NCI-H1048 (cell line): Measurements from ENCODE around the gene KDM2B.

Source experiments
- DNase-seq: peaks from one replicate; lab custom pipeline; 2025; lab: John Stamatoyannopoulos, UW

The KDM2B gene

GRCh38 chr12:121430833-121431415 lies 149.9 kb downstream of the KDM2B start:
- DNase-seq, result no peak

GRCh38 chr12:121428883-121429282 lies 151.9 kb downstream of the KDM2B start:
- no peak for DNase-seq

GRCh38 chr12:121427556-121428050 lies 153.2 kb downstream of the KDM2B start:
- no peak for DNase-seq

- DNase-seq, result no peak
These were observed 156.2 kb downstream of the KDM2B start for GRCh38 chr12:121424624-121424975.

- no peak for DNase-seq
These were observed 156.9 kb downstream of the KDM2B start for GRCh38 chr12:121423682-121424623.

DNA sequence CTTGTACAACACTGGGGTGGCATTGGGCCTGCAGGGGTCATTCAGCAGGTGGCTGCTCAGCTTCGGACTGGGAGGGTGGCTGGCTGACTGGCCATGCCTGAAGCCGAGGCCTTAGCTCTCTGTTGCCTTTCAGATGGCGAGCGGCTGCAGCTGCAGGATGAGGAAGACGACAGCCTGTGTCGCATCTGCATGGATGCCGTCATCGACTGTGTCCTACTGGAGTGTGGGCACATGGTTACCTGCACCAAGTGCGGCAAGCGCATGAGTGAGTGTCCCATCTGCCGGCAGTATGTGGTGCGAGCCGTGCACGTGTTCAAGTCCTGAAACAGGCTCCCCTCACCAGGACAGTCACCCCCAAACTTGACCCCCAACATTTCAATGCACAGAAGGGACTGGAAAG lies 157.6 kb downstream of the KDM2B start:
- DNase-seq, result no peak

DNA sequence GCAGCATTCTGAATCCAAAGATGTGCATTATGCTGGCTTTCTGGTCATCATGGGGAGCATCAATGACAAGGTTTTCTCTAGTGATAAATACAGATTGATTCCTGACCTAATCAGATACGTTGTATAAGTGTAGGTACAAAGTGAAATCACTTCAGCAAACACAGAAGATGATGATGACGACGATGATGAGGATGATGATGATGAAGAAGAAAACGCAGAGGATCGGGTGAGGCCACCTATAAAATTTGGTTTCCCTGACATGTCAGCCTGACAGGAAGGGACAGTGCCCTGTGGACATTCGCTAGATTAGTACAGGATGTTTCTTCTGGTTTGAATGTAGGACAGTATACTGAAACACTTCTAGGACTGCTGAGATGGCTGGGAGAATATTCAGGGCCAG lies 160.7 kb downstream of the KDM2B start:
- DNase-seq, result no peak

DNA sequence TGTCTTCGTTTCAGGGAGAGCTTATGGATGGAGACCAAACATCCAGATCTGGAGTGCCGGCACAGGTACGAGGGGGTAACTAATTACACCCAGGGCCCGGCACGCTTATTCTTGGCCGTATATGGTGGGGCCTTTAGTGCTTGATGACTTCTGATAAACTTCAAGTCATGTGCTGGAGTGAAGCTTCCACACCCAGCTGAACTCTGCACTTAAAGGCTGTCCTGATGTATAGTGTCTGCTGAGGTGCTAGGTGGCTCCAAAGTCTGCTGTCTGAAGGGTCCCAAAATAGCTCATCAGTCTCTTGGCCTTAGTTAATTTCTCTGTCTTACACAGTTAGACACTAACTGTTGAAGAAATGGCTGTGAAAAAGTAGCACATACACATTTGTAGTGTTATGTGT lies 163.0 kb downstream of the KDM2B start:
- no peak for DNase-seq

DNA sequence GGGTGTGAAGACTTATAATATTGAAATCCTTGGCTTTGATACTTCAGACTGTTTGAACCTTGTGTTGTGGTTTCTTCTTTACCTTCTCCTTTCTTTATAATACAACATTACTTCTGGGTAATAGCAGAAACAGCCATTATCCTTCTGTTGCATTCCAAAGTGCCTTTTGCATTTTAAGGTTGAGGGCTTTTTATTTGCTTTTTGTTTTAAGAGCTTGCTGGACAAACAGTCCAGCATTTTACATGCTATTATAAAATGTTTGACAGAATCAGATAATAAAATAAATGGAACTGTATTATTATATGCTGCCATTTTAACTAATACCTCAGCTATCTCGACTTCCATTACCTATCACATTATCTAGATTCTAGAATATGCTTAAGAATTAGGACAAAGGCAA lies 166.9 kb downstream of the KDM2B start:
- DNase-seq, result no peak

DNA sequence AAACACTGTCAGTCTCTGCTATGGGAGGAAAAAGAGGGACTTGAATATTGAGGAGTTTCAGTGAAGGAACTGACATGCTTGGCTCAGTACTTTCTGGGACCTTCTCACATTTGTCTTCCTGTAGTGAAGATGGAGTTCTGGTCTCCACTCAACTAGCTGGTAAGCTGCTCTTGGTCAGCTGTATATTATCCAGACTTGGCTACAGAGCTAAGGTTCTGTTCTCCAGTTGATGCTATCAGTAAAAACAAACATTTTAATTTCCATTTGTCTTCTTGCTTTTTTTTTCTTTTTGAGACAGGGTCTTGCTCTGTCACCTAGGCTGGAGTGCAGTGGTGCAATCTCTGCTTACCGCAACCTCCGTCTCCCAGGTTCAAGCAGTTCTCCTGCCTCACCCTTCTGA lies 175.6 kb downstream of the KDM2B start:
- DNase-seq, result no peak

- DNase-seq, result no peak
These were observed 176.1 kb downstream of the KDM2B start for GRCh38 chr12:121404734-121405133.

DNA sequence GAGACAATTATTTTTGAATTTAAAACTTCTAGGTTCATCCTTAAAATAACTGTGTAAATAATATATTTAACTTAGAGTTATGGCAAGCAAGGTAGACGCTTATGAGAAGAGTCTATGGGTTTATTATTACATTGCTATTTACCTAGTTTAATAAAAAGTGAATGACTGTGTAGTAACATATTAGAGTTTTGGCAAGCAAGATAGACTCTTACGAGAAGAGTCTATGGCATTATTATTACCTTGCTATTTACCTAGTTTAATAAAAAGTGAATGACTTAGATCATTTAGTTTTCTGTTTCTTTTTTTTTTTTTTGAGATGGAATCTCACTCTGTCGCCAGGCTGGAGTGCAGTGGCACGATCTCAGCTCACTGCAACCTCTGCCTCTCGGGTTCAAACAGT lies 177.1 kb downstream of the KDM2B start:
- DNase-seq, result no peak

DNA sequence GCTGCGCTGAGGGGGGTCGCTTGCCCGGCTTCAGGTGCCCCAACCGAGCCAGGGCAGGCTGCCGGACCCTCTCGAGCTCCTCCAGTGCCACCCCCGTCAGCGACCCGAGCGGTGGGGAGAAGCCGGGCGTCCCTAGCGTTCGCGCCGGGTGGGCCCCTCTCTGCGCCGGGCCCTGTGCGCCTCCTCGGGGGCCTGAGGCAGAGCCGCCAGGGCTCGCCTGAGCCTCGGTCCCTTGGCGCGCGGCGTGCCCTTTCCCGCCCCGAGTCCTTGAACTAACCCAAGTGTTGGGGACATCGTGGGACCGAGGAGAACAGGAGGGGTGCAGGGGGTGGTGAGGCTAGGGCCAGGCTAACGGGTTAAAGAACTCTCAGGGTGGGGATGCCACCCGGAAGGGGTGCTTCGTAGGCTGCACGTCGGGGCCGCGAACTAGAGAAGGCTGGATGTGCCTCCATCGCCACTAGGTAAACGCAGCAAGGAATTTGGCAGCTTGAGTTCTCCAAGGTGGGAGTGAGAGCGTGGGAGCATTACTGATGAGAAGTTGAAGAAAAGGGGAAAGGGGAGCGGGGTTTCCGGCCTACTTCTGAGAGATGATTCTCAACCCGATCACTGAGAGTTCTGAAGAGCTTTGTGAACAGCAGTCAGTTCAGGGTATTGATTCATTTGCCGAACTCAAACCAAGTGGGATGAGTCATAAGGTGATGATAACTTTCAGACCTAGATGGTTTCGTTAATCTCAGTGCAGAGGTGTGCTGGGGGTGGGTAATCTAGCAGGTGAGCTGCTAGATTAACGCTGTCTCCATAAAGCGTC lies 180.3 kb downstream of the KDM2B start:
- no peak for DNase-seq

DNA sequence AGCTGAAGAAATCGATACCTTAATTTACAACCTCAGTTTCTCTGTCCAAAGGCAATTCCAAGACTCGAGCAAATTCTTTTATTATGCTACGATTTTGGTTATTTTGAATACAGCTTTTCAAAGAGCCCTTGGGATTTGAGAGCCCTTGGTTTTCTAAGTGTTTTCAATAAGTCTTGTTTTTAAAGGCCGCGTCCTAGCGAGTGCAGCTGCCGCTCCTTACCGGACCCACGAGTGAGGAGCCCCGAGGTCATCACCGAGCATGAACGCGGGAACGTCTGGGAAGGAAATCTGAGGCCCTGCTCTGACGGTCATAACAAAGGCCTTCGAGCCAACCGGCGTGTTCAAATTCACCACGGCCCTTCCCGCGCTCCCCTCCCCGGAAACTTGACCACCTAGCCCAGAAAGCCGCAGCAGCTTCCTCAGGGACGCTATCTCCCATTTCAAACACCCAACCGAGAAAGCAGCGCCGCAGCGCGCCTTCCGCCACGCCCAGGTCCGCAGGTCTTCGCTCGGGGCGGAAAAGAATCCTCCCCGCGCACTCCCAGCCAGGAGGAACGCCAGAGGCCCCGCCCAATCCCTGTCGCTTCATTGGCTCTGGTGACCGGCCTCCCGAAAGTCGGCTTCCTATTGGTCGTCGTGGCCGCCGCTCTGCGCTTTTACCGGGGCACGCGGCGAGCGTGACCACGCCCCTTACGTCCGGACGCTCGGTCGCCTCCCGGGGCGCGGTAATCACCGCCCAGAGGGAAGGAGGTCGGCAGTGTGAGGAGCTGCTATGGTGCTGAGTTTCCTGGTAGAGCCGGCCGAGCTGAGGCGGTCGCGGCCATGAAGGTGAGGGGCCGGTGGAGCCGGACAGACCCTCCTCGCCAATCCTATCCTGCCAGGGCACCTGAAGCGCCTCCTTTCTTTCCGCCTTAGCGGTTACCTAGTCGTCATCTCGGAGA lies 181.2 kb downstream of the KDM2B start, which contains the start of gene RNF34:
Gene RNF34, plus strand, starts transcription at position 728 of the 941 bp plus-strand sequence. Its CDS starts 95 bp downstream, at position 823.
- DNase-seq, result peak; percentile 96

DNA sequence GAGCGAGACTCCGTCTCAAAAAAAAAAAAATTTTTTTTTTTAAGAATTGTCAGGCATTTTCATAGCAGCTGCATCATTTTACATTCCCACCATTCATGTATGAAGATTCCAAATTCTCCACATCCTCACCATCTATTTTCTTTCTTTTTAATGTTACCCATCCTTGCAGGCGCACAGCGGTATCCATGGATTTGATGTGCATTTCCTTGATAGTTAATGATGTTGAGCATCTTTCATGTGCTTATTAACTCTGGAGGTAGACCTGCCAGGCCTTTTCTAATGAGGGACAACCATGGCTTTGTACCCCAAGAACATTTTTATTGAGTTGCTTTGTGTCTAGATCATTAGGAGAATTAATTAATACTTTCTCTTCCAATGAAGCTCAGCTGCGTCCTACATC lies 182.5 kb downstream of the KDM2B start:
- DNase-seq, result no peak

- DNase-seq, result no peak
These were observed 183.3 kb downstream of the KDM2B start for GRCh38 chr12:121397521-121397920.

DNA sequence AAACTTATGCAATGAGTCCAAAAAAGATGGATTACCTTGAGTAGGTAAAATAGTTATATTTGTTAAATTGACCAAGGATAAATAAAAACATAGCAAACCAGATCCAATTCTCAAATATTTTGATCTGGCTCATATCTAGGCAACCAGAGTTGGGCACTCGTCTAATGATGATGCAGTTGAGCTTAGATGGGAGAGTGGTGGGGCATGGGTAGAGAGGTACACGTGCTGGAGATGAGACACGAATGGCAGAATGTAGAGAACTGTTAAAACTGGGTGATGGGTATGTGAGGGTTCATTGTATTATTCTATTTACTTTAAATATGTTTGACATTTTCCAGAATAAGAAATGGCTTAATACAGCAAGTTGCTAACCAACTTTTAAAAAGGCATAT lies 188.5 kb downstream of the KDM2B start:
- DNase-seq, result no peak

DNA sequence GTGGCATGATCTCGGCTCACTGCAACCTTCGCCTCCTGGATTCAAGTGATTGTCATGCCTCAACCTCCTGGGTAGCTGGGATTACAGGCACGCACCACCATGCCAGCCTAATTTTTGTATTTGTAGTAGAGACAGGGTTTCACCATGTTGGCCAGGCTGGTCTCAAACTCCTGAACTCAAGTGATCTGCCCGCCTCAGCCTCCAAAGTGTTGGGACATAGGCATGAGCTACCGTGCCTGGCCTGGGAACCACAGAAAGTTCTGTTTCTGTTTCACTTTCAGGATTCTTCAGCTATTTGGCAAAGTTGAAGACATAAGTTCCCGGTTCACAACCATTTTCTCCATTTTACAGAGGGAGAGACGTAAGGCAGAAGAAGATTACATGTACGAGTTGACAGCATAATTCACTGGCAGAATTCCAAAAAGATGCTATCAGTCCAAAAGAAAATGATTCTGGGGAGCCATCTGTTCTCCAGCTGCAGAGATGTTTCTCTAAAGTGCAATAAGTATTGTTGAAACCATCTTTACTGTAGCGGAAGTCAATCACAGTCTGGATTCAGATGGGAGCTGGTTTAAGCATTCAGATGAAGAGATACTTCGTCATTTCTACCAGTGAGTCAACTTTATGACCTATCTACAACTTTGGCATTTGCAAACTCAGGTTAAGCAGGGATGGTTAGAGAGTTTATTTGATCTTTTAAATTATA lies 189.1 kb downstream of the KDM2B start:
- DNase-seq, result no peak

GRCh38 chr12:121390856-121391255 lies 190.0 kb downstream of the KDM2B start:
- DNase-seq, result no peak

- no peak for DNase-seq
These were observed 192.3 kb downstream of the KDM2B start for GRCh38 chr12:121388421-121388981.
